ENCODE measurements around the gene PTPRK. TPM values are rescaled to one million over a fixed set of nuclear protein-coding genes. Genes with fewer than 3 reads are reported as not detected.

PTPRK gene
- total RNA-seq, 1 experiment from 2014 or later = 265 TPM

DNA sequence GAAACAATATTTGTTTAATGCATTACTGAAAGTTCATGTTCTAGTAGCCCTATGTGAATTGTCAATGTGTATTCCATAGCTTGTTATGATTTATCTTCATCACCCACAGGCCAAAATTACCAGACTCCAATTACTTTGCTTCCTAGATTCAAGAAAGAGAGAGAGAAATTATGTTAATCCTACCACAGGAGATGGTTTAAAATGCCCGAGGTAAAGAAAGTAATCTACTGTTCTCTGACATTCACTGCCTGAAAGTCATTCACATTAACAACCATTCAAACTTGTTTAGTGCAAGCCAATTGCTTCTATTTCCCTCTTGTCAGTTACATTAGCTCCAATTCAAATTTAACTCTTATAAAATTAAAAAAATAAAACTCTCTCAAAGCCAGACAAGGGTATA, 359.1 kb downstream of the PTPRK start:
- intact Hi-C loops (cut with micrococcal nuclease; ENCODE audit: unreplicated experiment) = no loop called here
- CTCF ChIA-PET = no interaction called here
- no peak for DNase-seq
- Mint-ChIP-seq H3K4me1 (ENCODE audit: low read depth, unreplicated experiment) (no peaks in the 10 kb centered on the region), H3K4me3 (ENCODE audit: low read depth, unreplicated experiment) (no peak overlapping the region), H3K36me3 (ENCODE audit: insufficient read depth, unreplicated experiment) (peaks cover 4% of the 10 kb centered on the region), H3K27ac (ENCODE audit: unreplicated experiment) (no peak overlapping the region), H3K9me3 (ENCODE audit: low read depth, unreplicated experiment) (no peaks in the 10 kb centered on the region), H3K27me3 (ENCODE audit: unreplicated experiment) (no peaks in the 10 kb centered on the region)
- TF ChIP-seq, protein P1, sequence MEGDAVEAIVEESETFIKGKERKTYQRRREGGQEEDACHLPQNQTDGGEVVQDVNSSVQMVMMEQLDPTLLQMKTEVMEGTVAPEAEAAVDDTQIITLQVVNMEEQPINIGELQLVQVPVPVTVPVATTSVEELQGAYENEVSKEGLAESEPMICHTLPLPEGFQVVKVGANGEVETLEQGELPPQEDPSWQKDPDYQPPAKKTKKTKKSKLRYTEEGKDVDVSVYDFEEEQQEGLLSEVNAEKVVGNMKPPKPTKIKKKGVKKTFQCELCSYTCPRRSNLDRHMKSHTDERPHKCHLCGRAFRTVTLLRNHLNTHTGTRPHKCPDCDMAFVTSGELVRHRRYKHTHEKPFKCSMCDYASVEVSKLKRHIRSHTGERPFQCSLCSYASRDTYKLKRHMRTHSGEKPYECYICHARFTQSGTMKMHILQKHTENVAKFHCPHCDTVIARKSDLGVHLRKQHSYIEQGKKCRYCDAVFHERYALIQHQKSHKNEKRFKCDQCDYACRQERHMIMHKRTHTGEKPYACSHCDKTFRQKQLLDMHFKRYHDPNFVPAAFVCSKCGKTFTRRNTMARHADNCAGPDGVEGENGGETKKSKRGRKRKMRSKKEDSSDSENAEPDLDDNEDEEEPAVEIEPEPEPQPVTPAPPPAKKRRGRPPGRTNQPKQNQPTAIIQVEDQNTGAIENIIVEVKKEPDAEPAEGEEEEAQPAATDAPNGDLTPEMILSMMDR (IDR thresholded peaks at IDR 0.05; ENCODE audit: unreplicated experiment) = no peak
- BruUV-seq (replicated peaks) = no TSS peak

DNA sequence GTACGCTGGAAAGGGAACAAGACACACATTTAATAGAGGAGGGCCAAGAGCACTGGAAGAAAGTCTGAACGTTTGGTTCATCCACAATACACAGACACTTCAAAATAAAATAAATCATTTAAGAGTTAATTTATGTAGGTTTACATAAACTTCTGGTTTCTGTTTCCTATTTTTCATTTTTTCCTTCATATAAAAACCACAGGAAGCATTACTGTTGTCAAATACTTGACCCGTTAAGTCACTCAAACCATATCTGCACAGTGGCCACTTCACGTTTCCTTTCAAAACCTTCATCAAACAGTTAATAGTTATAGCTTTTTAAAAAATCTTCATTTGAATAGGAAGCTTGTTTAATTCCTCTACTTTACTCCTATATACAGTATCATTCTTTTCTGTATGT, 361.9 kb downstream of the PTPRK start:
- TF ChIP-seq, protein P1 (IDR thresholded peaks at IDR 0.05; ENCODE audit: unreplicated experiment) = no peak
- no peak for DNase-seq
- Mint-ChIP-seq H3K36me3 (ENCODE audit: insufficient read depth, unreplicated experiment) (no peaks in the 10 kb centered on the region), H3K4me1 (ENCODE audit: low read depth, unreplicated experiment) (peaks cover 7% of the 10 kb centered on the region), H3K4me3 (ENCODE audit: low read depth, unreplicated experiment) (no peak overlapping the region), H3K27ac (ENCODE audit: unreplicated experiment) (no peak overlapping the region), H3K9me3 (ENCODE audit: low read depth, unreplicated experiment) (no peaks in the 10 kb centered on the region), H3K27me3 (ENCODE audit: unreplicated experiment) (no peaks in the 10 kb centered on the region)
- BruUV-seq (replicated peaks) = no TSS peak
- CTCF ChIA-PET = no interaction called here
- intact Hi-C loops (cut with micrococcal nuclease; ENCODE audit: unreplicated experiment) = no loop called here

DNA sequence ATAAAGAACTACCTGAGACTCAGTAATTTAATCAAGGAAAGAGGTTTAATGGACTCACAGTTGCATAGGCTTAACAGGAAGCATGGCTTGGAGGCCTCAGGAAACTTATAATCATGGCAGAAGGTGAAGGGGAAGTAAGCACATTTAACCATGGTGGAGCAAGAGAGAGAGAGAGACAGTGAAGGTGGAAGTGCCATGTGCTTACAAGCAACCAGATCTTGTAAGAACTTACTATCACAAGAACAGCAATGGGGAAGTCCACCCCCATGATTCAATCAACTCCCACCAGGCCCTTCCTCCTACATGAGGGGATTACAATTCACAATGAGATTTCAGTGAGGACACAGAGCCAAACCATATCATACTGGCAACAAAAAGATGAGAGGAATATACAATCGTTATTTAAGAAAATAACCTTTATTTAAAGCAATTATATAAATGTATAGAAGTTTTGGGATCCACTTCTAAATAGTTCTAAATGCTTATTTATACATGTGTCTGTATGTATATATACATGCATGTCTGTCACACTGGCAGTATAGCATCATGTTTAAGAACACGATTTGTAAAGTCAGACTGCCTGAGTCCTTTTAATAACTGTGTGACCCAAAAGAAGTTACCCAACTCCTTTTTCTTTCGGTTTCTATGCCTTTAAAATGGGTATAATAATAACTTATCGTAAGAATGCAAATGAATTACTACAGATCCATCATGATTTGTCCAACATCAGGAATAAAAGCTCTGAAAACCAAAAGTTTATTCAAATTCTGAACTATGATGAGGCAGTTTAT, 363.9 kb downstream of the PTPRK start:
- no peak for DNase-seq
- Mint-ChIP-seq H3K36me3 (ENCODE audit: insufficient read depth, unreplicated experiment) (no peaks in the 10 kb centered on the region), H3K4me1 (ENCODE audit: low read depth, unreplicated experiment) (peaks cover 26% of the 10 kb centered on the region), H3K27me3 (ENCODE audit: unreplicated experiment) (no peaks in the 10 kb centered on the region), H3K9me3 (ENCODE audit: low read depth, unreplicated experiment) (no peaks in the 10 kb centered on the region), H3K27ac (ENCODE audit: unreplicated experiment) (no peak overlapping the region), H3K4me3 (ENCODE audit: low read depth, unreplicated experiment) (no peak overlapping the region)
- CTCF ChIA-PET = no interaction called here
- intact Hi-C loops (cut with micrococcal nuclease; ENCODE audit: unreplicated experiment) = no loop called here
- BruUV-seq (replicated peaks) = no TSS peak
- TF ChIP-seq, protein P1 (IDR thresholded peaks at IDR 0.05; ENCODE audit: unreplicated experiment) = no peak

DNA sequence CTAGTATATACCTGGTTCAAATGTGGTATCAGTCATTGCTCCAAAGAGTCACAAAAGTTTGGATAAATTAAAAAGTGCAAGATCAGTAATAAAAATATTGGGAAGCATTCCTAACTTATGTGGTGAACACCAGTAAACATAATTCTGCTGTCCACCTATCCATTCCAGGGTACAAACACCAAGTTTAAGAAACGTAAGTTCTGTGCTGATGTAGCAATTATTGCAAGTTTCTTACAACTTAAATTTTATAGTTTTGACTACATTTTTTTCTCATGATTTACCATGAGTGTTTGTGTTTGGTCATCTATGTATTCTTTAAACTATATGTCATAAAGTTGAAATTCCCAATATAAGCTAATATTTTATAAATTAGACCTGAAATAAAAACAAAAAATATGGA, 364.6 kb downstream of the PTPRK start:
- no TSS peak for BruUV-seq (replicated peaks)
- H3K27ac Mint-ChIP-seq (ENCODE audit: unreplicated experiment) = no peak overlapping the region

More for the DNA sequence above, 364.6 kb downstream of the PTPRK start:
- H3K4me3 Mint-ChIP-seq (ENCODE audit: low read depth, unreplicated experiment) = no peak overlapping the region
- TF ChIP-seq, protein P1 (IDR thresholded peaks at IDR 0.05; ENCODE audit: unreplicated experiment) = no peak
- no peaks in the 10 kb centered on the region for H3K36me3 Mint-ChIP-seq (ENCODE audit: insufficient read depth, unreplicated experiment)
- no peaks in the 10 kb centered on the region for H3K9me3 Mint-ChIP-seq (ENCODE audit: low read depth, unreplicated experiment)
- no peak for DNase-seq
- intact Hi-C loops (cut with micrococcal nuclease; ENCODE audit: unreplicated experiment) = no loop called here
- CTCF ChIA-PET = no interaction called here
- no peaks in the 10 kb centered on the region for H3K27me3 Mint-ChIP-seq (ENCODE audit: unreplicated experiment)
- peaks cover 30% of the 10 kb centered on the region for H3K4me1 Mint-ChIP-seq (ENCODE audit: low read depth, unreplicated experiment)
